CD4-positive, alpha-beta T cell treated with Interleukin-4 for 1 hour (primary cell): ENCODE measurements around the gene PRKCH.

ENCODE experiments used
- DNase-seq, 2 donors: peaks; one replicate each; pipeline ENCODE4 v3.0.0-alpha.2; 2020 to 2022

PRKCH gene

DNA sequence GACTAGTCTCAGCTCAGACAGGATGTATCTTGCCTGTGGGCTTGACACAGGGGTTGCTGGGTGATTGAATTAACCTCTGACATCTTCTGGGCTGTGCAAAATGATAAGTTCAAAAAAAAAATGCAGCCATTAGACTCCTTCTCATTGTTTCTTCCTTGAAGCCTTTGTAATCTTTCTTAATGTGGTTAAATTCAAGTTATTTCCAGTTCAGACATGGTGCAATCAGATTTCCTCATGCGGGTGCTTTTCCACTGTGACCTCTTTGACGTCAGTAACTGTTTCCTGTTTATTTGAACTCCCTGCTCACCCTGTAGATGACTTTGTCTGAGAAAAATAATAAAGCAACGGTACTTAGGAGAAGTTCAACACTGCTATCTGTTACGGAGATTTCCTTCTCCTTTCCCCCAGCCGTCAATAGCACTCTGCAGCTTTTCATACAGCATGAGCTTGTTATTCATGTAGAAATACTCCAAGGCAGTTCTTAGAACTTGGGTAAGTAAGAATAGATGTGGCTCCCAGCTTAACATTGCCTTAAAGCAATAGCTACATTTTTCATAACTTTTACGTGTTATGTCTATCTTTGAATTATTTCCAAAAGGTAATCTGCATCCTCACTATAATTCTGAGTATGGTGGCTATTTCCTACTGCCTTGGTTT is 155.5 kb downstream of the PRKCH start:
- peak; percentile 90 to 94 for DNase-seq

DNA sequence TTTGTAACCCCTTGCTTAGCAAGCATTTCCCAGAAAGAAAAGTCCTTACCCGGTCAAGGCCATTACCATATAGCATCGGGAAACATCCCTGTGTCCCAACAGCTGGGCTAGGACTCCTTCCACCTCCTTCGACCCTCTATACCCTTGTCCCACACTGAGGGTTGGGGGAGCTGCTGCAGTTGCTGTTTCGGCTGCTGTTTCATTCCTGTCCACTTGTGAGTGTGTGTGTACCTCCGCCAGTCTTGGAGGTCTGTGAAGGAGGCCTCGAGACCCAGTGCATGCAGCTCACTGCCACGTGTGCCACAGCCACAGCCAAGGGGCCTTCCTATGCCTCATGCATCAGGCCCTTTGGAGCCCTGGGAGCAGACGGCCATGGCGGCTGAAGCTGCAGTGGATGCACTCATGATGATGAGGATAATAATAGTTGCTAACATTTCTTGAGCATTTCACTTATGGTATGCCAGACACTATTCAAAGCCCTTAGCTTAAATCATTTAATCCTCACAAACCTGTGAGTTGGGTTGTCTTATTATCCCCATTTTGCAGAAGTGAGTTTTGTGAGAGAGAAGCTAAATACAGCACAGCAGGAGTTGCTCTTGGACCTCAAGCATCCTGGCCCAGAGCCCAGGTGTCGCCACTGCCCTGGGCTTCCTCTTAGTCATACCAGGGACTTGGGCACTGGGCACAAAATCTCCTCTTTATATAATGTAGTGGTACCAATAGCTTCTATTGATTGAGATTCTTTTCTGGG is 156.5 kb downstream of the PRKCH start:
- peak; percentile 31 to 41 for DNase-seq

DNA sequence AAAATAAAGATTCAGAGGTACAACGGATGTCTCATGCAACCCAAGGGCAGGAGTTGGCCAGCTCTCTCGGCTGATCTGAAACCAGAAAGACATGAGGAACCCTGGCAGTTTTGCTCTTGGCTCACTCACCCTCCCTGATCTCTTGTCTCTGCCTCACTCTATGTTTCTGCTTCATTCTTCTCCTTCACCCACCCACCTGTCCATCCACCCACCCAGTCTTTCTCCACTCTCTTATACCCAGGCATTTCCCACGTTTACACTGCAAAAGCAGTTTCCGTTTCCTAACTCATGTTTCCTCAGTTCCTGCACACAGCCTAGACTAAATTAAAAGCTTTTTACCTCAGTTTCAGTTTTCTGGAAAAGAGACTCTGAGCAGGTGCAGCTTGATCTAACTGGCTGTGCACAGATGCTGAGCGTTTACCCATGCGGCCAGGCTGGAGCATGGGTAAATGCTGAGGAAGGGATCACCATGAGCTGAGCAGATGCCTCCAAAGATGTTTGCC is 157.6 kb downstream of the PRKCH start:
- peak; percentile 36 to 48 for DNase-seq

DNA sequence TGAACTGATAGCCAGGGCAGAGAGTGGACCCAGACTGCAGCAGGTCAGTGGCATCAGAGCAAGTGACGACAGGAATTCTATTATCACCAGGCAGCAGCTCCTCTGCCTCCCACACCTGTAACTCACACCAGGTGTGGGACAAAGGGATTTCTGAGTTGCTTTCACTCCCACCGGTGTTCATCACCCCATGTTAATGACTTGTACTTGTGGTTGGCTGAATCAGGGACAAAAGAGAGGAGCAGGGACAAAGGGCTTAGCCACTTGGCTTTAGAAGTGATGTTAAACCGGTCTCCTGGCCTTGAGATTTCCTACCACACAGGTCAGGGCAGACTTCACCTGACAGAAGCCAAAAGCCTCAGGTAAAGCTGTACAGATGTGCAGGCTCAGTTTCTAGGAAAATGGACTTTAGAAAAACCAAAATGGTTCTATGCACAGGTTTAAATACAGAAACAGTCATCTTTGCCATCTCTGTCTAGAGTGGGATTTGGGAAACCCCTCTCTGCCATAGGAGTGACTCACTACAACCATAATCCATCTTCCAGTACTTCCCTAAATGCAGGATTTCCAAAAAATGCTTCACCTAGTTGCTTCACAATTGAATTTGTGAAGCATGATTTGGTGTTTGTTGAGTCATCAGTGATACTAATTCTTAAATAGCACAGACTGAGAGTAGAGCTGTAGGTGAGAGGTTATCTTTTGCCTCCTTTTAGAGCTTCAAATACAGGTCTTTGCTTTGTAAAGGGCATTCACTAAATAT is 158.5 kb downstream of the PRKCH start:
- DNase-seq, result no peak

DNA sequence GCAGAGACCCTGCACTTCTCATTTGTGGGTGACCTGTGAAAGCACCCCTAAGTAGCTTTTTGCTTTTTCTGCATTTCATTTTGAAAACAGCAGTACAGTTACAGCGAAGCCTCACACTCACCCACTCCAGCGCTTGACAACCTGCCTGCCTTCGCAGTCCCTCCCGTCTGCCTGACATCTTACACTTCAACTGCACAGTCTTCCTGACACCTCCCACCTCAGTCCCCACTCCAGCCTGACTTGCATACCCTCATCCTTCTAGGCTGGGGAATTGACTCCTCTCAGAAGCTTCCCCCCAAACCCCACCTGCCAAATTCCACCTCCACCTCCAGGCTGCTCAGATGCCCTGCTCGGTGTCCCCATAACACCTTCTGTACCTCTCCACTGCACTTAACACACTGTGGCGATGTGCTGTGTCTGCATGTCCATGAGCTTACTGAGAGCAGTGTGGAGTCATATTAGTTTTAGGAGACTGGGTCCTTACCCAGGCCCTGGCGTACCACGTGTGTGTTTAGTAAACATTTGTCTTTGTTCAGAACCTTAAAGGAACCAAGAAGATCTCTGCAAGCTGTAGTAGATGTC is 159.4 kb downstream of the PRKCH start:
- DNase-seq, result no peak

DNA sequence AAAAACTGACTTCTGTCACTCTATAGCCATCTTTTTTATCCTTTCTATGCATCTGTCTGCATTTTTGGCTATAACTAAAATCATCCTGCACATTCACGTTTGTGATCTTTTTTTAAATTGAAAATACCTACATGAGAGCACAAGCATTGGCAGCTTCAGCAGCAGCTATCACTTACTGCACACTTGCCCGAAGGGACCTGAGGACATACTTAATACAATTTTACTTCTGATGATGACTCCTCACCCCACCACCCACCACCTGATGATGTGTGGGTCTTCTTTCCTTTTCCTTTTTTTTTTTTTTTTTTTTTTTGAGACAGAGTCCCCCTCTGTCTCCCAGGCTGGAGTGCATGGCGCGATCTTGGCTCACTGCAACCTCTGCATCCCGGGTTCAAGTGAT is 160.3 kb downstream of the PRKCH start:
- DNase-seq, result no peak

DNA sequence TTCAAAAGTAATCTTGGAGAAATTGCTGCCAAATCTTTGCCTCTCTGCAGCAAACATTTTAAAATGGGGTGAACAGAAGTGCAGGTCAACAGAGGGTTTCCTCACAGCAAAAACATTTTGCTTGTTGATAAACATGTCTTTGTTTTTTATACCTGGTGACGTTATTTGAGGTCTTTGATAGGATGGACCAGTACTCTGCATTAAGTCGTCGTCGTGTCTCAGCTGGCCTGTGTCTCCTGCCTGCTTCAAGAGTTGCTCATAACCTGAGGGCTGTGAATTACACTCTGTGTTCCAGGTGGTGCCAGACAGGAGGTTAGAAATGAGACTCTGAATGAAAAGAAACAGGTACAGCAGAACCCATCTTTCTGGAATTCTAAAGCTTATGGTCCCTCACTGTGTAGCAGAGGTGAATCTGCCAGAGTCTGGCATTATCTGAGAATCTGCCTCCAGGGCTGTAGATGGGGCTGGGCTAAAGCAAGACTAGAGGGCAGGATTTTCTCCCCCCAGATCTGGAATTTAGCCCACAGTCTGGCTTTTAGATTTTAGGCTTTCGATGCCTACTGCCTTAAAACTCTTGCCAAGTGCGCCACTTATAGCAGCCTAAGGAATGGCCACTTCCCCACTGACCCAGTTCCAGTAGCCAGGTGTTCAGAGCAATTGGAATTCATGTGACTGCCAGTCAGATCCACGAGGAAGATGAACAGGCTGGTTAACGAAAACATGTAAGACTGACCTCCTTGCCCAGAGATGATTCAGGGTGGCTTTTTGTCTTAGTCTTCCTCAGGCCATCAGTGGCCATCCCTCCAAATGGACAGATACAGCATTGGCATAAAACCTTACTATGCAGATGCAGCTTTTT is 161.2 kb downstream of the PRKCH start:
- no peak for DNase-seq

DNA sequence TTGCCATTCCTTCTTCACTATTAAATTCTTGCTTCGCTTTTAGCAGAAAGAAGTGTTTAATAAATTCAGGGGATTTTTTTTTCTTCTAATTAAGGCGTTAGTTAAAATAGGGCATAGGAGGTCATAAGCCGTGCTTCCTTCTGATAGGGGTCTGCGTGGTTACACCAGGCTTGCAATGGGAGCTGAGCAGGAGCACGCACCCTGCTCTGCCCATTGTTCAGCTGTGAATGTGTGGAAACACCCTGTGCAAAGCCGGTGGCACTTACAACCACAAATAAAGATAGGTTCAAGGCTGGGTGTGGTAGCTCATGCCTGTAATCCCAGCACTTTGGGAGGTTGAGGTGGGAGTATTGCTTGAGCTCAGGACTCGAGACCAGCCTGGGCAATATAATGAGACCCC is 162.1 kb downstream of the PRKCH start:
- DNase-seq, result no peak

DNA sequence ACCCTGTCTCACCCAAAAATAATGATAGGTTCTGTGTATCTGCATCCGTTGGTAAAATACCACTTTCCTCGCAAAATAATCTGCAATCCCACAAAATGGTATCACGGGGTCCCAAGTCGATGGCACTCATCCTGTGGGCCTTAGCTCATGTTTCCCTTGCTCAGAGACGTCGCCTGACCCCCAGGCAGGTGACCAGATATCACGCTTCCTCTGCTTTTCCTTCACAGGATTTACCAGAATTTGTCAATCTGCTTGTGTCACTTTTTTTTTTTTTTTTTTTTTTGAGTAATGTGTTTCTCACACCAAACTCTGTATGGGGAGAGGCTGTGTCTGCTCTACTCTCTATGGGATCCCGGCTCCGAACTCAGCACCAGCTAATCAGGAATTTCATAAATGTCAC is 162.7 kb downstream of the PRKCH start:
- no peak for DNase-seq

DNA sequence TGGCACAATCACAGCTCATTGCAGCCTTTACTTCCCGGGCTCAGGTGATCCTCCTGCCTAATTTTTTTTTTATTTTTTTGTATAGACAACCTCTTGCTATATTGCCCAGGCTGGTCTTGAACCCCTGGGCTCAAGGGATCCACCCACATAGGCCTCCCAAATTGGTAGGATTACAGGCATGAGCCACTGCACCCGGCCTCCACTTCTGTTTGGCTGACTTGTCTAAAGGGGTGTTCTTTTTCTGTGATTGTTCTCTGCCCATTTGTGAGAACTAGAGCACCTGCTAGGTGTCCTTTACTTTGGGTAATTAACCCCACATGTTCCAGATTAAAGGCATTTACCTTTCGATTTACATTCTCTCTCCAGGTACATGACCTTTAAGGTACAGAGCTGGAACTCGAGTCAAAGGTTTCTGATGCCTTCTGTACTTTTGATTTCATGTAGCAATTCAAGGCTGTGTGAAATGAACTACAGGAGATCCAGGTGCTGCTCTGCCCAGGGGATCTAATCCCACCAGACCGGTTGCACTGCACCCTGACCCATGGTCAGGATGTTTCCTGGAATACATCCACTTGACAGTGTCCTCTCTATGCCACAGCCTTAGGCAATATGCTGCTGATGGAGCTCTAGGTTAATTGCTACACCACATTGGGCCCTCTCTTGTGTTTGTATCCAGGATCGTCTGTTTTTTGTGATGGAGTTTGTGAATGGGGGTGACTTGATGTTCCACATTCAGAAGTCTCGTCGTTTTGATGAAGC is 163.6 kb downstream of the PRKCH start:
- no peak for DNase-seq

DNA sequence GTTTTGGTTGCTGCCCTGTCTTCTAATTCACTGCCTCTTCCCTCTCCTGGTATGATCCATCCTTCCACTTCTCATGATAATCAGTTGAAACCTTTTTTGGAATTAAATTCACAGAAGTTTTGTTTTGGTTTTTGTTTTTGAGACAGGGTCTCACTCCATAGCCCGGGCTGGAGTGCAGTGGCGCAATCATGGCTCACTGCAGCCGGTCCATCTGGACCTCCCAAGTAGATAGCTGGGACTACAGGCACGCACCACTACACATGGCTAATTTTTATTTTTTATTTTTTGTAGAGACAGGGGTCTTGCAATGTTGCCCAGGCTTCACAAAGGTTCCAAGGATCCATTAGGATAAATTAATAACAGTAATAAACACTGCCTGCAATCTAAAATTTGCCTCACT is 164.3 kb downstream of the PRKCH start:
- DNase-seq, result no peak

DNA sequence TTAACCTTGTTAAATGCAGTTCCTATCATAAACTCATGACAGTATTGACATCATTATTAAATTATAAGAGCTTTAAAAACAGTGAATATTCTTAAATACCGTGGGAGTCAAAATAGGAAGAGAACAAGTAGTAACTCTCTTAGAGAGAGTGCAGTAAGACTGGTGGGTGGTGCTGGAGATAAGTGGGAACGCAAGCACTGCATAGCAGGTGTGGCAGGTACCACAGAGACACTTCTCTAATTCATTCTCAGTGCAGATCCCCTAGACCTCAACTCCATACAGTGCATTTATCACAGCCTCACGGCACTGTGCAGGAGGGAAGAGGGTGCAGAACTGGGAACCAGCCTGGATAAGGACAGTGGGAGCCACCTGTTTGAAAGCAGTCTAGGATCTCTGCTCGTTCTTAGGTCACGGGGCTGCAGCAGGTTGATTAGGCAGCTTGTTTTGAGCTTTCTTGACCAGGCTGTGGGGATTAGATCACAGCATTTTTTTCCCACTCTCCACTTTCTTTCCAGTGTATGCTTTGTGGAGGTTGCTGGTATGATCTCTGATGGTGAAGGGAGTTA is 165.6 kb downstream of the PRKCH start:
- DNase-seq, result no peak

DNA sequence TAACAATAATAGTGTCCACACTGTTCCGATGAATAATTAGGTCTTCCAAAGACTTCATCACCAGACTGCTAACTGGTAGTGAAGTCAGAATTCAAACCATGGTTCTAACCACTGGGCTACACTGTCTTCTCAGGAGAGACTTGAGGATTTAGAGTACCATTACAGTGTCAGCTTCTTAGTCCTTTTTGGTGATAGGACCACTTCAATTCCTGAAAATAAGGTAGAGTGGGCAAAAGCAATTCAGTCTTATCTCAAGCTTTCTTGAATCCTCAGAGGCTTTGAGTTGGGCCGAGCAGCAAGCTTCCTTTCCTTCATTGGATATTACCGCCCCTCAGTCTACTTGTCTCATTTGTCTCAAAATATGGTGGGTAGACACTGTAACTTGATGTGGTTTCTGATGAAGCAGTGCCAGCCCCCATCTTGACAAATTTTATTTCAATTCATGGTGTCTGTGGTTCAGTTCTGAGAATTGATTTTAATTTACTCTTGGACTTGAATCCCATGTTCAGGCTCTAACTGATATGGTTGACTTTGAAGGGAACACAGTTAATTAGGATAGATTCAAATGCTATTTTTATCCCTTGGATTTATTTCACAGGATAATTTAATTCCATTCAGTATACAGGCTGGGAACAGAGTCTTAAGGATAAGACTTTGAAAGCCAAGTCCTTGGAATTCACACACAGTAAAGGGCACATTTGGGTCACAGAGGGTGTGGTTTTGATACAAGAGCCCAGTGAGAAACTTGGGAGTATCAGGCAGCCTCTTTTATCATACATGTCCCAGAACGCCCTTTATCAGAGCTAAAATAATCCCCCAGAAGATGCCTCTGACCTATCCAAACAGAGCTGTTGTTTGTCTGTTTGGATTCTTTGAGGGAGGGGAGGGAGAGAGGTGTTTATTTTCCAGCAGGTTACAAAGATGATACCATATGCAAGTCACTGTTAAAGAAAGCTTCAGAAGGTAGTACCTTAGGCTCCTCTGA is 167.3 kb downstream of the PRKCH start:
- DNase-seq, result no peak

DNA sequence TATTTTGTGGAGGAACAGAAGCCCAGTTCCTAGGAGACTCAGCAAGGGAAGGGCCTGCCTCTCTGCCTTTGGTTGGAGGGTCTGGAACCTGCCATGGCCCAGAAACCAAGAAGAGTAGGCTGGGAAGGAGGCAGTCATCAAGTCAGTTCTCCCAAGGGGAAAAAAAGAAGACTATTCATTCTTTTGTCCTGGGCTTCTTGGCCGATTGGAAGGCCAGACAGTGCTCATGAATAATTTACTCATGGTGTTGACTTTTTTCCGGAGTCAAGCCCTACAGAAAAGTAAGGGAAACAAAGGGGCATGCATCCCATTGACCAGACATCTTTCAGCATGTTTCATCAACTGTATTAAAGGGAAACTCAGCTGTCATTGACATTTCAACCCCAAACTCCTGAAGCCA is 168.1 kb downstream of the PRKCH start:
- no peak for DNase-seq

DNA sequence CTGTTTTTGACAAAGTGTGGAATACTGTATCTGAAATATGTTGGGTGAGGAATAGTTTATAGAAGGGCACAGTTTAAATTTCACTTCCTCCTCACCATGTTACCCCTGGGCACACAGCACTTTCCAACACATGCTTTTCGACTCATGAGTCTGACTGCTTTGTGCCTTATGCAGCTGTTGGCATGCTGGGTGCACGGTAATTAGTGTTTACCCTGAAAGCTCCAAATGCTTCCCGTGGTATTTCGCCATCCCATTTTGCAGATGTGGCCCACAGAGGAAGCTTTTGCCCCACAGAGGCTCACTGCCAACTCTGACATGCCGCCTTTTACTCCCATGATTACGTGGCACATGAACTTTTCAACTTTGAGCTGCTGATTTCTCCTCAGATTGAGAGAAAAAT is 168.6 kb downstream of the PRKCH start:
- DNase-seq, result peak in 1 of 2 donors; percentile 69

DNA sequence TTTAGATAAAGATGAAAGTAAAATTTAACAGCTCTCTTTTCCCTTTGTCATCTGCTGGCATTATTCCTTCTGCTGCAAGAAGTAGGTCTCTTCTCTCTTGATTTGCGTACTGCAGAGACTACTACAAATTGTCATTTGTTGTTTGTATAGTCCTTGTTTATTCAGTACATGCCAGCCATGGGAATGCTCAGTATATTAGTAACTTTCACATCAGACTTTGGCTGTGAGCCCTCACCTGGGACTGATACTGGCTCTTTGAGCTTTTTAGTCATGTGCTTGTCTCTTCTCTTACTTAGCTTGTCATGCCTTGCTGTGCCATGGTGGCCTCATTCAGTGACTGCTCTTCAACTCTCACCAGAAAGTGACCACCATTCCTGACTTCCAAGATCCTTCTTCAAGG is 169.8 kb downstream of the PRKCH start:
- DNase-seq, result no peak

DNA sequence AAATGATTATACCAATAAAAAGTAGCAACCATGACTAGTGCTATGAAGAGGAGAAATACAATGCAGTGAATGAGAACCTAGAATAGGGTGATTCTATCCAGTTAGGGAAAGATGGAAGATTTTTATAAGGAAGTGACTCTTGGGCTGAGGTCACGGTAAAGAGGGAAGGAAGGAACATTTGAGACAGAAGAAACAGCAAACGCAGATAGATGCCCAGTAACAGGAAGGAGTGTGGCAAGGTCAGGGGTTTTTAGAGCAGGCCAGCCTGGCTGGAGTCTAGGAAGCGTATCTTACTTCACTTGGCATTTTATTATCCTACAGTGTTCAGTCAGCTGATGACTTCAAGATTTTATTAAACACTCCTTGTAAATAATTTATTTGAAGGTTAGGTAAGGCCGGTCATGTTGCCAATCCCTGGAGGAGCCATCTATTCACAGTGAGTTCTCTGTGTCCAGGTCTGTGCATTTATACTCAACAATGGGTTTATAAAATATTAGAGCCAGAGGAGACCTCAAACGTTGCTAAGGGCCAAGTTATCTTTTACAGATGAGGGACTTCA is 170.6 kb downstream of the PRKCH start:
- peak in 1 of 2 donors; percentile 34 for DNase-seq

DNA sequence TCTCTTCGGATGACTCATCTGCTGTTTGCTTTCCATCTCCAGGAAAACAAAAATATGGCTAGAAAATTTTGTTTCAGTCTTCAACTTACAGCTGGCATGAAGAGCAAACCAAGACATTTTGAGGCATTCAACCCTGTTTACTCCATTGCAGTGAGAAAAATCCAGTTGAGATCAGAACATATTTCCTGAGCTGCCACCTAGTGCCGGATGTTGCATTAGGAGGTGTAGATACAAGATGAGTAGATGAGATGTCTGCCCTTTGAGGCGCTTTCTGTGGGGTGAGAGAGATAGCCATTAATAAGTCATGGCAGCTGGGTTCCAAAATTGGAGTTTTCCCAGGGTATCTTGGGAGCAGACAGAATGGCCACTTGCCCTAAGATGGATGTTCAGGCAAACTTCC is 171.1 kb downstream of the PRKCH start:
- no peak for DNase-seq

DNA sequence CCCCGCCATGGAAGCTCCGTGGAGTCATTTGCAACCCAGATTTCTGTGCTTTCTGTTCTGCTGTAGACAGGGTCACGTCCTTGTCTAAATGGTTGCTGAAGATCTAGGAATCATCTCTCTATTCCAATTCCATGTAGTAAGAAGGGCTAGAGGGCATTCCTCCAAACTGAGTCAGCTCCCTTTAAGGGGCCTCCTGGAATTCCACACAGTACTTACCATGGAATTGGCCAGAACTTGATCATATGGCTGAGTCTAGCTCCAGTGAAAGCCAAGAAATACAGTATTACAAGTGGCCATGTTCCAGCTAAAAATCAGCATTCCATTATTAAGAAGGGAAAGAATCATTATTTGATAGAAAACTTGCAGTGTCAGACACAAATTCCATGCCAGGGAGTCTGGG is 171.9 kb downstream of the PRKCH start:
- DNase-seq, result no peak

DNA sequence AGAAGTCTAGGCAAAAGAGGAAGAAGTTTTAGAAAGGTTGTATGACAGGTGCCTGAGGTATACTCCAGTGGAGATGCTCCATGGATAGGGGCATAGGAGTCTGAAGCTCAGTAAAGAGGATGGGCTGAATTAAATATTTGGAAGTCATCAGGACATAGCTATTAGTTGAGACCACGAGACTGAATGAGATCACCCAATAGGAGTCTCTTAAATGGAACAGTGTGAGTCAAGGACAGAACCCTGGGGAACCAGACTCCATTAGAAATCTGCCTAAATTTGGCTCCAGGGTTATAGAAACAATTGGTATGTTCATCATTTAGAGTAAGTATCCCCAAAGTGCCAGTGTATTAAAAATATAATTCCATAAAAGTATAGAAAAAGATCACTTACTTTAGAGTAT is 172.6 kb downstream of the PRKCH start:
- DNase-seq, result no peak
